COLO668 (cell line): Measurements from ENCODE around the gene ZBTB20.

Experiments used
- DNase-seq: peaks from one replicate; lab custom pipeline; 2025; ENCODE audit not compliant: unreplicated experiment; lab: John Stamatoyannopoulos, UW

ZBTB20 gene

DNA sequence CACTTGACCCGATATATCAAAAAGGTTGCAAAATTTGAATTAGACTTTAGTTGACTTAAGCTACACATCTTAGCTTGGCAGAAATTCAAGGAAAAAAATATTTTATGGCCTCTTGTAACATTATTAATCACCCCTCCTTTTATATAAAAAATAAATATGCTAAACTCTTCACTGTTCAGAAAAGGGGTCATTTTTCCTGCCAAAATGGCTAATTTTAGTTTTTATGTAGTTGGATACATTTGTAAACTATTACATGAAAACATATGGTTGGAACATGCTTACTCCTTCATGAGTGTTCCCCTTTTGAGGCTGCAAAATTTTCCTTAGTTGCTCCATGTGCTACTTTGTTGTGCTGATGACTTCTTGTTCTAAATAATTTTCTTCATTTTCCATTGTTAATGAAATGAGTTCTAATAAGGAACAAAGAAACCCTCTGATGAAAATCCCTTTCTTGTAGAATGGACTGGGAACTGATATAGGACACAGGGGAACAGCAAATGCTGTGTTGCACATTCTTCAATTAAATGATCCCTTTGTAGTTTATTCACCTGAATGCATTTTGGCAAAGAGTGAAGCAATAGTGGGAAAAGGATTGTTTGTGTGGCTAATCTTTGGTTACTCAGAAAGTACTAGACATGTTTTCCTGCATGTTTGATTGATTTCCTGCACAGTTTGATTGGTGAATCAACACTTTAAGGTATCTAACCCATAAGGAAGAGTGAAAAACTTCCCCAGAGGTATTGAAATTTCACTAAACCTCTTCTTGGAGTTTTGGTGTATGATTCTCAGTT, 503.9 kb downstream of the ZBTB20 start:
- no peak for DNase-seq

DNA sequence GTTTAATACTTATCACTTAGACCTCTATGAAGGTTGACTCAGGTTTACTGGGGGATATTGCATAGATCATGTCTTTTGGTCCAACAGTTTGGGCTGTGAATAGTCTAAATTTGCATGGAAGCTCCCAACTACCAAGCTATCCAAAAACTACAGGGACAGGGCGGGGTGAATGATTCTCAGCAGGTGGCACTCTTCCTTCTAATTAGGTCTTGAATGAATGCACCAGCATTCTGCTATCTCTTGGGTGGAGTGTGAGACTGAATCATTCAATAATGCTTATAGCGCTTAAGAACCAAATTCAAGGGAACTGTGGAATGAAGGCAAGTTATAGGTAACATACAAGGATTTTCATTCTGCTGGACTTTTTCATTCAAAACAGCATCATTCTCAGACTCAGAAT, 507.0 kb downstream of the ZBTB20 start:
- DNase-seq = no peak

DNA sequence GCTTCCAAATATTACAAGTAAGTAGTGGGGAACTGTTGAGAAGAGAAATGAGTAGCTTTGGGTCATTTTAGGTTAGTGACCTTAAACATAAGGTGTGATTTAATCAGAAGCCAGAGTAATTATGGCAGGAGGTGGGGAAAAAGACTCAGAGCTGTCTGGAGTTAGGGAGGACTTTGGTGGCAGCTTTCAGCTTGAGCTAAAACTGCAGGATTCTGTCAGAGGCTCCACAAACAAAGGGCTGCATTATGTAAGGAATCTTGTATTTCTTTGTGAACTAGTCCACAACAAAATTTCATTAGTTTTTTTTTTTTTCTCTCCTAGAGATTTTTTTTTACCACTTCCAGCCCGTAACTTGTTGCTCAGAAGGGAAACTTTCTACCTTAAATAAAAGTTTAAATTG, 507.9 kb downstream of the ZBTB20 start:
- DNase-seq = no peak

DNA sequence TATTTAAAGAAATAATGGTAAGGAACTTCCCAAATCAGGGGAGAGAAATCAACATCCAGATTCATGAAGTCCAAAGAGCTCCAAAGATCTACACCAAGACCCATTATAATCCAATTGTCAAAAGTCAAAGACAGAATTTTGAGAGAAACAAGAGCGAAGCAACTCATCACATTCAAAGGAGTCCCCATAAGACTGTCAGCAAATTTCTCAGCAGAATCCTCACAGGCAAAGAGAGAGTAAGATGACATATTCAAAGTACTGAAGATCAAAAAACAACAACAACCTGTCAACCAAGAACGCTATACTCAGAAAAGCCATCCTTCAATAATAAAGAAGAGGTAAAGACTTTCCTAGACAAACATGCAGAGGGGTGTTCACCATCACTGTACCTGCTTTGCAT, 511.2 kb downstream of the ZBTB20 start:
- DNase-seq = no peak

DNA sequence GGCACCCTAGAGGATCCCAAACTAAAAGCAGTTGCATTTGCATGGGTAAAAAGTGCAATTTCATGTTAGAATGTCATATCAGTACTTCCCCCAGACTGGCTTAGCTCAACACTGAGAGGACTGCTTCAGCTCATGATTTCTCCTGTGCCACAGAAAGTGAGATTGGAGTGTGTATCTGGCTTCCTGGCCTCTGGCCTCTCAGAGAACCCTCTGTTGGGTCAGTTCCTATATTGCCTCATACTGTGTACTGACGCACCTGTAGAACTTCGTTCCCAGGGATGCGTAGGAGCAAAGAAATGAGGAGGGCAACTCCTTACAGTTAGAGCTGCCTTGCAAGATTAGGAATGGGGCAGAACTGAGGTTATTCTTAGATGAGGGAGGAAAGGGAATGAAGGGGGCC, 512.5 kb downstream of the ZBTB20 start:
- no peak for DNase-seq

DNA sequence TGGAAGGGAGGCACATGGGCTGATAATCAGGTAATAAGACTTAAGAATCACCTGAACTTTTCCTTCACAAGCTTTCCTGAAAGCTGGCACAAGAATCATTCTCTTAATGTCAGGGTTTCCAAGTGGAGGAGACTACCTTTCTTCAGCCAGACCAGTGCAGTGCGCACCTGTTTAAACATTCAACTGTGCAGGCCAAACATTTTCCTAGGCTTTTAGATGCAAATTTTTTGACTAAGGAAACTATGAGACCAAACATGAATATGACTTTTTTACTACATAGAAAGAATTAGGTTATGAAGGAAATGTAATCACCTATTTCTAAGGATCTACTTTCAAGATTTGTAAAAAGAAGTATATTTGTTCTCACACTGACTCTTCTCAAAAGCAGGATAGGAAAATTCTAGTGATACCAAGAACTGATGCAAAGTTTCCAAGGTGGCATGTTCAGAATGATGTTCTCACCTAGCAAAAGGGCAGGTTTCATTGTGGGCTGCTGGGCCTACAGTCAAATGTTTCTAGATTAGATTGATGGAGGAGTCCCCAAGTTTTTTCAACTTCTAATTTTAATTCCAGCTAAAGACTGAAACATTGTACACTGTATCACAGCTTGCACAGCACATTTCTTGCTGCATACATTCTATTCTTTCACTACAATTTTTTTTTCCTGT, 514.2 kb downstream of the ZBTB20 start:
- no peak for DNase-seq

DNA sequence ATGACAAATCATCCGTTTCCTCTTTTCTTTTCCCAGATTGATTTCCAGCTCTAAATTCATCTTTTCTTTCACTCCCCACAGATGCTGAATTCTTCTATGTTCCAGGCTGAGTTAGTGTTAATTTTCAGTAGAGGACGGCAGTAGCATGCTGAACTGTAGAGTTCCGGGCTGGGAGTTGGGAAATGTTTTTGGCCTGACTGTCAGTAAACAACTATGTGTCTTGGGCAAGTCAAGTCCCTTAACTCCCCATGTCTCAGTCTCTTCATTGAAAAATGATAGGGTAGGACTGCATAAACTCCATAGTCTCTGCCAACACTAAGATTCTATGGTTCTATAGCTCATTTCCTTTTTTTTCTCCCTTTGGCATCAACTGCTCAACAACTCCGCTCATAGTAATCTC, 519.3 kb downstream of the ZBTB20 start:
- DNase-seq = no peak

DNA sequence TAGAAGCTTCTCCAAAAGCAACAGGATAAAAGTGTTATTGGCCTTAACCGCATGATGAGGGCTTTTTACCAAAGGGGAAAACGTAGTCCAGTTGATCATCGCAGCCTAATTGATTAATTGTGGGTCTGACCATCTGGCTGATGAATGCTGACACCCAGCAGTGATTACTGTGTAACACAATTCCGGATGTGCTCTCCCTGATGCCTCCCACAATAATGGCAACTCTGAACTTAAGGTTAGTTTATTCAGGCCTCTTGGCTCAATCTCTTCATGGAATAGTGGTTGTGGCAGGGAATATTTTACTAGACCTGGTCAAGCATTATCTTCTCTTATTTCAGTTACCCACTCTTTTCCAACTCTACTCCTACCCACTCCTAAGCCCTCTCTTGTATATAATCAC, 520.3 kb downstream of the ZBTB20 start:
- DNase-seq = no peak

DNA sequence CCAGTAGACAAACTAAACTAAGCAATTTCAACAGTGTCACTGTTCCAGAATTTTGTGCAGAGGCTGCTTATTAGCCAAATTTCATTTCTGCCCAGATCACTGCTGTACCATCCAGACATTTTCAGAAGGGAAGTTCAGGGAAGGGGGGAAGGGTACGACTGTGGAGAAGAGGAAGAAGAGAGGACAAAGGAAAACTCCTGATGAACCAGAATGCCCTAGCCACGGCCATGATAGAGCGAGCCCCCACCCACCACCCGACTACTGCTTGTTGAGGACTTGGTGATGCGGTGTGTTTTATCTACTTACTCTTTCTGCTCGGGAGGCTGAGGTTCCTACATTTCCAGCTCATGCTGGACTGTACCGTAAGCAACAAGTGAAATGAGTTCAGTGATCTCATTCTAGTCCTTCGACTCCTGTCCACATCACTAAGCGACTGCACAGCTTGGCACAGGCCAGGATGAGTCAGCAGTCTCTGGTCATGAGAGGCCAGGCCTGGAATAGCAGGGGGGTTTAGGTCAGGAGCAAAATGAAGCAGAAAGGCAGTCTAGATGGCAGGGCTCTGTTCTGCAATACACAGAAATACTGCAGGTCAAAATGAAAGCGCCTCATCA, 522.4 kb downstream of the ZBTB20 start:
- DNase-seq = peak; percentile 2

DNA sequence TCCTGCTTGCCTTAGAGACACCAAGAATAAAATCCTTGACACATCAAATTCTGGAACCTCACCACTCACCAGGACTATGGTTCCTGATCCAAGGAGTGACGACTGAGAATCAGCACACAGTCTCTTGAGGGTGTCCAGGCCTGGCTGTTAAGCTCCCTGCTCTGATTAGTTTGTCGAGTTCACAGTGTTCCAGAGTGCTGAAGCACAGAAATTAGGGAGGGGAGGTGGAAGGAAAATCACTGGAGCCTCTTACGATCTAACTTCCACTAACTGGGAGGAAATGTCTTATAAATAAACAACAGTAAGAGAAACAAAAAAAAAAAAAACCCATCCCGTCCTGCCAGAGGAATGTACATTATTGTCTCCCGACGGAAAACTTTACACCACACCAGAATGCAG, 523.0 kb downstream of the ZBTB20 start:
- DNase-seq = no peak

DNA sequence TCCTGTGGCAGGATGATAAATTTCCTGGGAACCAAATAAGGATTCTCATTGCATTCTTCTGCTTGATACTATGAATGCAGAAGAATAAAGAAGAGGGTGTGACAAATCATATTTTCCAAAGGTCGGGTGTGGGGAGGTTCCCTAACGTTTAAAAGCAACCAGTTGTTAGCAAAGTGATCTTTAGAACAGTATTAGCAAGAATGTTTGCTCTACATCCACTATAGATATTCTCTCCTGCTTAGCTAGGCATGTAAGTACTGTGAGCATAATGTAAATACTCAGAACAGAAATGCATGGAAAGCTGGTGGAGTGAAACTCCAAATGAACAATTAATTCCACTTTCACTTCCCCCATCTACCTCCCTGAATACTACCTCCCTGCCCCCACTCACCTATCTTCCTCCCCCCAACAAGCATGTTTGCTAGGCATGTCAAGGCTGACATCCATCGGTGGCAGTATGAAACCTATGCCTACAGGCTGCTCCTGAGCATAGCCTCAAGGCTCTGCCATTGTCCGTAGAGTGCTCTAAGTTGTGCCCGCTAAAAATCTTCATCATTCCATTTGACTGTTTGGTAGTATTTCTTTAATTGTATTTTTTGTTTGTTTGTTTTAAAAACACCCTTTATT, 523.6 kb downstream of the ZBTB20 start:
- DNase-seq = no peak

DNA sequence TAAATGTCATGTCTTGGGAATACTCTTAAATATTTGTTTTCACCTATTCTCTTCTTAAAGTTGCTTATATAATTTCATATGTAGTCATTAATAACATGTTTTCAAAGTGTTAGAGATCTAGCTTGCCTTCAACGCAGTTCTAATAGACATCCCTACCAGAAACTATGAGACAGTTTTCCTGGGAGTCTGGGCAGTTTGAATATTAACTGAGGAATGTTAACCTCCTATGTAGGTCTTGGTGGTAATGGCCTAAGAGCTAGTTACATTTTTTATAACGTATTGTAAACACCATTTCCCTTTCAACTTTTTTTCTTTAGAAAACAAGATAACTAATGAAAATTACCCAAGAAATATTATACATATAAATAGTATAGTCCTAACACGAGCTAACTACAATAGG, 525.1 kb downstream of the ZBTB20 start:
- DNase-seq = no peak

DNA sequence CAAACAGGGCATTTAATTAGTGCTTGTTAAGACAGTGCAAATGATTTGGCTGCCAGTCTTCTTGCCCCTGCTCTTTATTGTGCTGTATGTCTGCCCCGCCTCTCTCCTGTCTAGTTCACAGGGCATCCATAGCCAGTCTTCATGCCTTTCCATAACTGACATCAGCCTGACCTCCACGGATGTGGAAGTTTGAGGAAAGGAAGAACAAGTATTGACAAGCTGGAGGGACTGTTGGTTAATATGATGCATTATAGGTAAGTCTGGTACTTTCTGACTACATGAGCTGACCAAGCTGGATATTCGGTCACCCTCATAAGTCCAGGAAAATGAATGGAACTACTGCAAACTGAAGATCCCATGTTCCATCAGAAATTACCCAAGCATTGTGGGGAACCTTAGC, 527.3 kb downstream of the ZBTB20 start:
- DNase-seq = no peak

DNA sequence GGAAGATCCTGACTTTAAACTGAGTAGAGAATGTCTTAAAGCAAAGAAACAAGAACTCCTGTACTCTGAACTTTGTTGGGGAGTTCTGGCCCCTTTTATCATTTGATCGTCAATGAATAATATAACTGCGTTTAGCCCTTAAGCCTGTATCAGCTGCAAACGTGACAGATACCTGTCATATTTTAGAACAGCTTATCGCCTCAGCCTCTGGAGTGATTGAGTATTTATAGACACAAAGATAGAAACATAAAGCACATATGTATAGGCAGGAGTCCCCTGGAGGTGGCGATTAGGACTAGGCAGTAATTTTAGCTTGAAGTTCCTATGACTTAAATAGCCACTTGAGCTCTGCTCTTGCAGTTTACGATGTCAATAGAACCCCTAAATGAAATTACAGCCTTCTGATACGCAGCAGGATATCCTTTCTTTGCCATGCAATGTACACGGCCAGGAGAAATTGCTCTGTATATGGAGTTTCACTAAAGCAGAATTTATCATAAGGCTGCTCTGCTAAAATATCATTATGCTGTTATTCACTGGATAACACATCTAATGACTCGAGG, 531.5 kb downstream of the ZBTB20 start:
- DNase-seq = no peak

DNA sequence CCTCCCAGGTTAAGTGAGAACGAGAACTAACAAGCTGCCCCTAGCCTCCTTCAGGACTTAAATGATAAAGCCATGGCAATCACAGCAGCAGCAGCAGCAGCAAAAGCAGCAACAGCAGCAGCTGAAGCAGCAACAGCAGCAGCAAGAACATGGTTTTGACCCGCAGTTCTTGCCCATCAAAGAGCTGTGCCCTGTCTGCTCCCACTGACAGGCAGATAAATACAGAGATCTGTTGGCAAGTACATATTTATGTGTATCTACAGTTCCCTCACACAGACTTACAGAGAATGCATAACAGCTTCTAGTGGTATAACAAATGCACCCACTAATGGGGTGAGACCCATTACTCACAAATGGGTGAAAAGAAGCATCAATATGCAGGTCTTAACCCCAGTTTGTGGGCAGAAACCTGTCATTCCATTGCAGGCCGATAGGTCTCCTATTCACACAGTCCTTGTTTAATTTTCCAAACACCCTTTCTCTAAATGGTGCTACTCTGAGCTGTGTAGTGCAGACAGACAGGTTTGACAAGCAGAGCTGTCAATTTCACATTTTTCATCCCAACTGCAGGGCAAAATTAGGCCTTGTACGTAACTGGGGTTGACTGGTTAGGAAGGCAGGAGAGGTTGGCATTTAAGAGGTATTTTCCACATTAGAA, 537.0 kb downstream of the ZBTB20 start:
- DNase-seq = no peak

DNA sequence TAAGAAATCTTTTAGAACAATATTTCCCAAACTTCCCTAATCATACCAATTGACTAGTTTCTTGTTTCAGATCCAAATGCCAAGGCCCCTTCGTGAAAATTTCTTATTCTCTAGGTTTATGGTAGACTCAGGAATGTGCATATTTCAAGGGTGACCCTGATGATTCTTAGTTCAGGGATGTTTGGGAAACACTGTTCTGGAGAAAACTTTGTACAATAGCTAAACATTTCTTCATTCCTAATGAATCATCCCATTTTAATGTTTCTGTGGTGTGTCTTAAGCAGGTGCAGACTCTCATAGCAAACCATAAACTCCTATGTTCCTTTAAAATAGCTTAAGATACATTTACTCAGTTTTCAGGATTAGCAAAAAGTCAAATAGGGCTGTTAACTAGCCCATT, 538.8 kb downstream of the ZBTB20 start:
- no peak for DNase-seq

DNA sequence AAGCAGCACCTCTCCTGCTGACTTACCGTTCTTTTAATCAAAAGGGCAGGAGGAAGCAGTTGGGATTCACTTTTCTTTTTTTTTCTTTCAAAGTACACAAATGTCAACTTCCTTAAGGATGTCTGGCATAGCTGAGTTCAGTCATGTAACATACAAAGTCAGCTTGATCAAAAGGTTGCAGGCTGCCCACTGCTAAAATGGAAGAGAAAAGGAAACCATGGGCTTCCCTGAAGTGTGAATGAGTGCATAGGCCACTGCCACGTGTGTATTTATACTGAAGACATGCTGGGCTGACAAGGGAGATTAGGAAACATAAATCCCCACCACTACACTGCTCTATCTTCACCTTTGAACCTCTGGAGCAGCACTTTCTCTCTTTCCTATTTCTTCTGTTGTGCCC, 540.8 kb downstream of the ZBTB20 start:
- DNase-seq = no peak

DNA sequence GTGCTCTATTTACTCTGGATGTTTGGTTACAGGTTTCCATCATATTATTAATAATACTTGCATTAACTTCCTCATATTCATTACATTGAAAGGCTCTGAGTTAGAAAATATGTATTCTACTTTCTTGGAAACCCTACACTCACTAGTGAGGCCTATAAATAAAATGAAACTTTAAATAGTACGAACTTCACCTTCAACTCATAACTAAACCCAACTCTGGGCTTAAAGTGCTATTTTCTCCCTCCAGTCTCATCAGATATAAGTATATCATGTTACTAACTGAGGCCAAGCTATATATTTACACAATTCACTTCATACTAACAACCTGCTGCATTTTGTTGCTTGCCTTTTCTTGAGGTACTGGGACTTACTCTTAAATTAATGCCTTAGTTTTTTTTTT, 546.5 kb downstream of the ZBTB20 start:
- DNase-seq = no peak

DNA sequence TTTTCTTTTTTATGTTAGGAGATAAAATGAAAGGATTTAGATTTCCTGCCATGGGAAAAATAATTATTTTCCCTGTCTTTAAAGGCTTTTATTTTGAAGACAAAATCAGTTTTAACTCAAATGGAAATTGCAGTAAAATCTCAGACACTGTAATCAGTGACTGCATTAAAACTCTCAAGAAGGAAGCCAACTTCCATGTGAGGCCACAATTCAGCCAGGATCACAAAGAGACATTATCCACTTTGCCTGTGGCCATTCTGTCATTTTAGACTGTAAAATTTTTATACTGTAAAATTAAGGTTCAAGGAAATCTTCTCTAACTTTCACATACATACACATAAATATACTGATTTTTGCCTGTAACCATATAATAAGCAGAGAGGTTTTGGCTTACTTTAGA, 549.2 kb downstream of the ZBTB20 start:
- no peak for DNase-seq

DNA sequence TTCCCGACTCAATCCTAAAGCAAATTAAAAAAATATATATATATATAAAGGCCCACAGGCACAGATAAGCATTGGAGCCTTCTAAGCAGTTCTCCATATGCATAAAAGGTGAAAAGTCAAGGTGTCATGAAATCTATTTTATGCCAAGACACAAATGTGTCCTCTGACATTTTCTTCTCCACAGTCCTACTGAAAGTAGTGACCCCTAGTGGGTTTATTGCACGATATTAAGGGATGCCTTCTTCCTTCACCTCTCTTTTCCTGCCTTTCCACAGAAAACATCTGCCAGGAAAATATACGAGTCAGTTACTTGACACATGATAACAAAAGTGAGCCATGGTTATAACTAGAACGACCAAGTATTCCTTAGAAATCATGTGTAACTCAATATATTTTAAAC, 550.1 kb downstream of the ZBTB20 start:
- DNase-seq = no peak

DNA sequence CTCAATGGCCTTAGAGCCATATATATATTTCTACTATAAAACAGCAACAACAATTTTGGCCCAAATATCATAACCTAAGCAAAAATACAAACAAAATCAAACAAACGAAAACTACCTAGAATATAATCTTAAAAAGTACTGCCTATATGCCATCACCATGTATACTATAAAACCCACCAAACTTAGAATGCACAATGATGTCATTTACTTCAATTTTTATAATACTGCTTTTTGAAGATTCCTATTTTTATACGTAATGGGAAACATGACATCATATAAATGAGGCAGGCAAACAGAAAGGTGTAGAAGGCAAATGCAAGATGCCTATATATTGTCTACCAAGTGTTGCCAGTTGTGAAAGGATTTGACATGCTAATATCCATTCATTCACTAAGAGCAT, 550.9 kb downstream of the ZBTB20 start:
- no peak for DNase-seq
